GM12875 (cell line): Measurements from ENCODE around the gene CISD1.

Experiments
- H3K4me3 ChIP-seq: one replicate; pipeline ENCODE4 v1.5.1; 2011; ENCODE audit warnings: low read depth, low read length, control low read depth
- TF ChIP-seq, protein P1 (sequence below): IDR thresholded peaks from 2 replicates; pipeline ENCODE4 v1.5.1; 2011; ENCODE audit warnings: low read depth, mild to moderate bottlenecking, control low read depth, inconsistent platforms, low read length, moderate library complexity, borderline replicate concordance; ENCODE audit not compliant: insufficient read depth

CISD1 gene

DNA sequence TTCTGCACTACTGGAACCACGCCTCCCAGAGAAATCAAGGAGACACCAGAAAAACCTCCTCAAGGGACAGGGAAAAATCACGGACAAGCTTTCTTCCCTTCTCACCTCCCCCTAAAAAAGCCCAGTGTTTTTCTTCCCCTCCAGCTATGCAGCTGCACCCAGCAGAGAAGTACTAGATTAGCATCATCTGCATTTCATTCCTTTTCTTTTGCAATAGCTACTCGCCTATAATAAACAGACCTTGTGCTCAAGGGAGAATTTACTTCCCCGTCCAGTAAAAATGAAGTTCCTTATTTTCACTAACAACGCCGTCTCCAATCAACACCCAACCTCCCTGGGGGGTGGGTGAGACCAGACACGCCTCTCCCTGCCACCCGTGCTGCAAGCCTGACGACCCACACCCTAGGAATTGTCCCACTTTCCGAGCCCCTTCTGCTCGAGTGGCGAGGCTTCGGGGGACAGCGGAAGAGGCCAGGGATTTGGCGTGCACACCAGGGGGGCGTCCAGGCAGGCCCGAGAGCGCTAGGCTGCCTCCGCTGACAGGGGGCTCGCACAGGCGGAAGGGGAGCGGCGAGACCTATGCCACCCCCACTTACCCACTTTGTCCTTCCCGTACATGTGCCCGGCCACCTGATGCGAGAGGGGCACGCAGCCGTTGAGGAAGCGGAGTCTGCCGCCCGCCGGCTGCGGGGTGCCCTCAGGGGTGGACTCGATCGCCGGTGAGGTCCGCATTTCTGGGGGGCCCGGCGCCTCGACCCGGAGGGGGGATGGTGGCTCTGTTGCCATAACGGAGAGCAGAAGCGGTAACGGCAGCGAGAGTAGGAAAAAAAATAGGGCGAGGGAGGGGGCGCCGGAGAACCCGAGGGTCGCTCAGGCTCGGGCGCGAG is 1.9 kb upstream of the CISD1 start:
- peak overlapping the region; percentile 75 for H3K4me3 ChIP-seq
- TF ChIP-seq, protein P1, sequence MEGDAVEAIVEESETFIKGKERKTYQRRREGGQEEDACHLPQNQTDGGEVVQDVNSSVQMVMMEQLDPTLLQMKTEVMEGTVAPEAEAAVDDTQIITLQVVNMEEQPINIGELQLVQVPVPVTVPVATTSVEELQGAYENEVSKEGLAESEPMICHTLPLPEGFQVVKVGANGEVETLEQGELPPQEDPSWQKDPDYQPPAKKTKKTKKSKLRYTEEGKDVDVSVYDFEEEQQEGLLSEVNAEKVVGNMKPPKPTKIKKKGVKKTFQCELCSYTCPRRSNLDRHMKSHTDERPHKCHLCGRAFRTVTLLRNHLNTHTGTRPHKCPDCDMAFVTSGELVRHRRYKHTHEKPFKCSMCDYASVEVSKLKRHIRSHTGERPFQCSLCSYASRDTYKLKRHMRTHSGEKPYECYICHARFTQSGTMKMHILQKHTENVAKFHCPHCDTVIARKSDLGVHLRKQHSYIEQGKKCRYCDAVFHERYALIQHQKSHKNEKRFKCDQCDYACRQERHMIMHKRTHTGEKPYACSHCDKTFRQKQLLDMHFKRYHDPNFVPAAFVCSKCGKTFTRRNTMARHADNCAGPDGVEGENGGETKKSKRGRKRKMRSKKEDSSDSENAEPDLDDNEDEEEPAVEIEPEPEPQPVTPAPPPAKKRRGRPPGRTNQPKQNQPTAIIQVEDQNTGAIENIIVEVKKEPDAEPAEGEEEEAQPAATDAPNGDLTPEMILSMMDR = no peak

DNA sequence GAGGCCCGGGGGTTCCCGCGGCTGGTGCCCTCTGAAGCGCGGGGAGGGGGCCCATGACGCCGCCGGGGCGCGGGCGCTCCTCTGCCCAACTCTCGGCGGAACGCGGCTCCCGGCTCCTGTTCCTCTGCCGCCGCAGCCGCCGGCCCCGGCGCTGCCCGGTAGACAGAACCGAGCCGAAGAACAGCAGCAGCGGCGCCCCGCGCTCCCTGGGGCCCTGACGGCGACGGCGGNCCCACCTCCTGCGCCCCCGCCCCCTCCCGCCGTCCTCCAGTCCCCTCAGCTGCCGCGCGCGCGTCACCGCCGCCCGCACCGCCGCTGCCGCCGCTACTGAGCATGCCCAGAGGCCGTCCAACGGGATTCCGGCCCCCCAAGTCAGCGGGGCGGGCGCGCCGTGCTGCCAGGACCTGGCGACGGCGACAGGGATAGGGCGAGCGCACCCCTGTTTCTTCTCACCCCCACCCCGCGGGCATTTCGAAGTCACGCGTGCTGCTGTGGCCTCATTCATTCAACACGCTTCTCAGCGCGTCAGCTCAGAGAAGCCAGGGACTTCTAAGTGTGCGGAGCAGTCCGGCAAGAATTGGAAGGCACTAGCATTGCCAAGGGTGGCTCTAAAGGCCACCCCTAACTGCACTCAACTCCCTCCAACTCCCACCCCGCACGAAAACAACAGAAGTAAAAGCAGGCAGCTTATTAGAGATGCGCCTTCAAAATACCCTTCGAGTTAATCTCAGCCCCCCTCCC is 1.1 kb upstream of the CISD1 start, which contains the start of gene IPMK:
IPMK (minus strand) TSS at position 182 of the 741 bp plus-strand sequence. CDS start 283 bp downstream, outside the sequence.
- TF ChIP-seq, protein P1 = no peak
- peak within 1 kb of the TSS; percentile 75 for H3K4me3 ChIP-seq

DNA sequence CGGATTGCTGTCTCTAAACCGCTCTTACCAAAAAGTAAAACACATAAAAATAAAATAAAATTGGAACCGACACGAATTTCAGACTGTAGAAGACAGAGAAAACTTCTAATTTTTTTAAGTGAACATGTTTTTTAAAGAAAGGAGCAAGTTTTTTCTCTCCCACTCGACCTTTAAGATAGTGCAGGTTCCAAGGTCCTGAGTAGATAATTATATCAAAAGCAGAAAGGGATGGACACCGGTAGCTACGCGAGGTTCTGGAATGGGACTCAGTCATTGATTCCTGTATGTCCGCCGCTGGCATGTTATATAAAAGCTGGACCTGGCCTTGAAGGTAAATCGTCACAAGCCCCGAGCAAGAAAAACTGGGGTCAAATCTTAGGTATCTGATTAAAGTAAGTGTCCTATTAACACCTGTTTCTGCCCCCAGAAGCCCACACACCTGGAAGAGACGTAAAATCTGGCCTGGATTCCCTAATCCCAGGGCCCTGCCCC is 462 bp upstream of the CISD1 start:
- TF ChIP-seq, protein P1 = no peak
- peak overlapping the region; percentile 52 for H3K4me3 ChIP-seq

DNA sequence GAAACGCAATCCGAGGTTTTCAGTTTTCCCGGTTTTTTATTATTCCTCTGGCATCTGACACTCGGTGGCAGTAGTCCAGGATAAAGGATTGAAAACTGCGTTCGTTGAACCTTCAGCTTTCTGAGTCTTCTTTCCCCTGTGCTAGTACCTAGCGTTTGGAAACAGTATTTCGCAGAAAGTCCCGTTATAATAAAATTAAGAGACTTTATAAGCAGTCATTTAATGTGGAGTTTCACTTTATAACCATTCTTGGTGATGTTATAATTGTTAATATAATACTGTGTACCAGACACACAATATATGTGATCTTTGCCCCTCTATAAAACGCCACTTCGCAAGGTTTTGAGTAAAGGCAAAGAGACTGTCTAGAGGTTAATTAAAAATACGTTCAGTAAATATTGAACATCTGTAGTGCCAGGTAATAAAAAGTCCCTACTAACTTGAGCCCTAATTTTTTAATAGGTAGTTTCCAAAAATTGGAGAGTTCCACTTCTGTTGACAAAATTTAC is 874 bp downstream of the CISD1 start:
- TF ChIP-seq, protein P1 = no peak
- peak overlapping the region; percentile 85 for H3K4me3 ChIP-seq

DNA sequence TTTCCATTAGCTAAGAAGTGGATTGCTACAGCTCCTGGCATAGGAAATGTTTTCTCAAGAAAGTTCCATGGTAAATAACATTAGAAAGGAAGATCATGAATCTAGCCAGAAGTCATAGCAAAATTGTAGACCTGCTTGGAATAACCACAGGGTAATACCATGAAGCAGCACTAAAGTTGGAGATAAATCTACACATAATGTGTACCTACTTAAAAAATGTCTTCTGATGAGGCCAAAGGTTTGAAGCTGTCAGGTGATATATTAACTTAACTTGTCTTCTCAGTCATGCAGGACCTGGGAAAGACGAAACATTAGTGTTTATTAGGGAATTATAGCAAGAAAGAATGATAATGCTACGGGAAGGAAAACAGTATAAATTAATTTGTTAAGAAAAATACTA is 6.3 kb downstream of the CISD1 start:
- TF ChIP-seq, protein P1 = no peak
- H3K4me3 ChIP-seq = no peak overlapping the region

DNA sequence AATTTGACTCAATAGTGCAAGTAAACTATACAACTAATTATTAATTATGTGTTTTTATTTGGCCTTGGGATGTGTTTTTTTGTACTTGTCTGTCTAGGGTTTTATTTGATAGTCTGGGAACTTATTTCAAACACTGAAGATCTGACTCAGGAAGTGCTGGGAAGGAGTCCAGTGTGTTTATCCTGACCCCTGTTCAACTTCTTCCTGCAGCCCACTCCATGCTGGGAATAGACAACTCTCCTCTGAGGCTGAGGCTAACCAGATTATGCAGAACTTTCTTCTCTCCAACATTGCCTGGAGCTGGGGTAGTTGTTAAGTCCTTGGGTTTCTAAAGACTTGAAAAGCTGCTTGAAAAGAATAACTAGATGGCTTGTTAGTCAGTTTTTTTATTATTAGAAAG is 6.9 kb downstream of the CISD1 start:
- TF ChIP-seq, protein P1 = no peak
- H3K4me3 ChIP-seq = no peak overlapping the region
